GM19397 (cell line): ENCODE measurements around the gene RYR2.
"Not testable (repeated sequence)": the region's sequence is repeated elsewhere in the genome, so short reads cannot be mapped to it uniquely, and the experiment has no call there.

Experiments used
- ATAC-seq: cut with Tn5 transposase; IDR thresholded peaks from one replicate; pipeline ENCODE4 v1.9.1; 2021; ENCODE audit warnings: mild to moderate bottlenecking, moderate library complexity; ENCODE audit not compliant: unreplicated experiment

RYR2 gene

DNA sequence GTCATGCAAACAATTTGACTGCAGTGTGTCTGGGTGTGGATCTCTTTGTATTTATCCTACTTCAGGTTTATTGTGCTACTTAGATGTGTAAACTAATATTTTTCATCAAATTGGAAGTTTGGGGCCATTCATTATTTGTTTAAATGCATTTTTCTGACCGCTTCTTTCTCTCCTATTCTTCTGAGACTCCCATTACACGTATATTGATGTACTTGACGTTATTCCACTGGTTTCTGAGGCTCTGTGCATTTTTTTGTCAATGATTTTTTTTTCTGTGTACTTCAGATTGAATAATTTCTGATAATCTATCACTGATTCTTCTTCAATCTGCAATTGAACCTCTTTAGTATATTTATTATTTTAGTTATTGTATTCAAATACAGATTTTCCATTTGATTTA lies 276.8 kb downstream of the RYR2 start:
- no peak for ATAC-seq

DNA sequence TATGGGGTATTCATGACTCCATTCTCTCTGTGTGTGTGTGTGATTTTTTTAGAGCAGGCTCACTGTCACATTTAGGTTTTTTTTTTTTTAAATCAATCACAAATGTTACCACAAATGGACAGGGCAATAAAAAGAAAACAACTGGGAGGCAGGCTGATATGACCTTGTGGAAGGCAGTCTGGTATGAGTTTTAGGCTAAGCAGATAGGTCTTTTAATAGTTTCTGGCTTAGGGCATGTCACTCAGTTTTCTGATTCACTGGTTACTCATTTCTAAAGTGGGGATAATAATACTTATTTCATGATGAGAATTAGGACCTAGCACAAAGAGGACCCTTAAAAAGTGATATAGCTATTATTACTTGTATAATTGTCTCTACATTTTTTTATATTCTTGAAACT lies 278.9 kb downstream of the RYR2 start:
- ATAC-seq, result no peak

DNA sequence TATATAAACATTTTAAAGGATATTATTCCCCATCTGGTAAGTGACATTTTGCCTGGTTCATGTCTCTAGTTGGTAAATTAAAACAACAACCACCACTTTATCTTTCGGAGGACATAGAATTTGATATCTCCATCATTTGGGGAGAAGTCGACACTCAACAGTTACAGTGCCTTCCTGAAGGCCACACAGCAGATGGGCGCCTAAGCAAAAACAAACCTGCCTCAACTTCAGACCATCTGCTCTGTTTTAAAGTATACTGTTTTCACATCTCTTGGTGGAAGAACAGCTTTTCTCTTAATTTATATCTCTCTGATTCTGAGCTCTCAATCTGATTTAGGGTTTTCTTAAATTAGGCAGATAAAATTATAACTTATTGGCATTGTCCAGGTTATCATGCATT lies 282.2 kb downstream of the RYR2 start:
- ATAC-seq, result no peak

DNA sequence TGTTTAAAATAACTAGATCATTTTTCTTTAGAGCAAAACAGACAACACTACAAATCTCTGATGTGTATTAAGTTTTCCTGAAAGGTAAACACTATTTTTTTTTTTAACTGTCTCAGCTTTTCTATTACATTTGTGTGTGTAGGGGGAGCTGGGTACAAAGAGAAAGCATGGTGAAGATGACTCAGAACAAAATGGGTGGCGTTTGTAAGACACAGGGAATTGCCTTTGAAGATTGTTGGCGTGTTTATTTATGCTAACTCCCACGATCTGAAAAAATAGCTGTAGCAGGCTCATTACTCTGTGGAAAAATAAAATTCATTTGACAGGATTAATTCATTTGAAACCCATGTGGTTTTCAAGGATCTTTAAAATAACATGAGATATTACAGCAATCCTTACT lies 285.1 kb downstream of the RYR2 start:
- no peak for ATAC-seq

DNA sequence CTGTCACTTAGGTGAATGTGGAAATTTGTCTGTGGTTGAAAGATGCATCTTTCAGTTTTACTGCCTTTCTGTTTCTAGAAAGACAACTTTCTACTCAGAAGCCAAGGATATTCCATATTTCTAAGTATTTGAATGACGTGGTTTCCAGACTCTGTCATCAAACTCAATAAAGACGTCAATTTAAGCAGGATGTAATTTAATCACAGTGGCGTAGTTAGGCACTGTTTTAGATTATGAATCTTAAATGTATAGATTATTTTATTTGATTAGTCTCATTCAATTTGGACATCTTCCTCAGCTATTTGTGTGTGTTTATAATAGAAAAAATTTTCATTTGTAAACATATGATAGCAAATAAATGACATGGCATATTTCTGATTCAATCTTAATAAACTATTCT lies 298.9 kb downstream of the RYR2 start:
- ATAC-seq, result no peak

DNA sequence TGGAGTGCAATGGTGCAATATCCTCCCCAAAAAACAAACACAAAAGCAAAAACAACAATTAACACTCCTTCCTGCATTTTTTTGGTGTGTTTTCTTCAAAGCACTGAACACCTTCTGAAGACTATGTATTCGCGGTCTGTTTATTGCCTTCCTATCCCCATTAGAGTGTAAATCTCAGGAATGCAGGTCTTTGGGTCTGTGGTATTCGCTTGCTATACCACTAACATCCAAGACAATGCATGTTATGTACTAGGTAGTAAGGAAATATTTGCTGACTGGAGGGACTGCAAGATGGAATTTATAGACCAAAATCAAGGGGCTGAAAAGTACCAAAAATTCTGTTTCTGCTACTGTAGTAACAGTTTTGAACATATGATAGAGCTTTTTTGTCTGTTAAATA lies 299.4 kb downstream of the RYR2 start:
- no peak for ATAC-seq

DNA sequence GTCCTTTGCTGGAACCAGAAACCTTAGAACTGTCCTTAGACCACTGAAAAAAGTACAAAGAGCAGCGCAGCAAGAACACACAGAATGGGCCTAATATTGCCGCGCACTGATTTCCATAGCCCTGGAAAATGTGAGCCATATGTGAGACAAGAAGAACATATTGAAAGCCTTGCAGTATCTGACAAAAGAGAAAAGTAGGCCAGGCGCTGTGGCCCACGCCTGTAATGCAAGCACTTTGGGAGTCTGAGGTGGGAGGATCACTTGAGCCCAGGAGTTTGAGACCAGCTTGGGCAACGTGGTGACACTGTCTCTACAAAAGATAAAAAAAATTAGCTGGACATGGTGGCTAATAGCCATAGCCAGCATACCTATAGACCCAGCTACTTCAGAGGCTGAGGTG lies 300.7 kb downstream of the RYR2 start:
- ATAC-seq, result no peak

DNA sequence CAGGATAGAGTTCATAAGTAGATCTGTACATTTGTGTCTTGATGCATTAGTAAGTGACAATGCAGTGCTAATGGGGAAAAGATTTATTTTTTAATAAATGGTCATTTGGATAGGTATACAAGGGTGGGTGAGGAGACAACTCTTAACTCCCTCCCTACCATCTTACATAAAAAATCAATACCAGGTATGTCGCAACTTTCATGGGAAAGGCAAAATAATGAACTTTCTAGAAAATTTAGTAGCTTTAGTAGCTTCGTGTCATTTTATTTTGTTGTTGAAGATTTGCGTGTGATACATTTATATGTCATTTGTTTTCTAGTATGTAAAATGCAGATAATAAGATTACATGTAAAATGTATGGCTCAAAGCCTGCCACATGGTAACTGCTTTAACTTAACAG lies 310.8 kb downstream of the RYR2 start:
- ATAC-seq, result no peak

DNA sequence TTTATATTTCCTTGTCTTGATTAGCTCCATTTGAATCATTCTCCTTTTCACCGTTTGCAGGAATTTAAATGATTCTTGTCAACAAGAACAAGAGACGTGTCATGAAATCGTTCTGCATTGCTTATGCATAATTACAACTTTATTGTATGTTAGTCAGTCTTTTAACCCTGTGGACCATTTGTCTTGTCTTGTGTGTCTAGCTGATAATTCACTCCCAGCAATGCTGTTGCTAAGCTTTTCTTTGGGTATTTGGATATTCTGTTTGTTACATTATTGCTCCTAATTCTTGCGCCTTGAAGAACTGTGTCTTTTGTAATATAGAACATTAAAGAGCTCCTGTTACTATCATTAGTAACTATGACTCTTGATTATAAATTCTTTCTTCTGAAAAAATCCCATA lies 311.9 kb downstream of the RYR2 start:
- no peak for ATAC-seq

DNA sequence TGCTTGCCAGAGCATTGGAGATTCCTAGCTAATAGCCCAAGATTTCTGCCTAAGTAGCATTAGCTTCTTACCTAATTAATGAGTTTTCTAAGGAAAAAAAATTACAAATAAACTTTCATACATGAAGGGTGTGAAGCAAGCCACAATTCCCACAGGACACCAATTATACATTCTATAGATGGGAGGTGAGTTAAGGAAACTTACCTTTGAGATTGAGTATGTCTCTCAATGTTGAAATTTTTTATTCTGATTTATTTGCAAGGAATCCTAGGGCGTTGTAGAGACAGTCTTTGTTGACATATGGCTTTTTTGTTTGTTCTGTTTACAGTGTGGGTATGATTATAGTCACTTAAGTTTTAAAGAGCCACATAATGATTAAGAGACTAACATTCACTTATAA lies 313.0 kb downstream of the RYR2 start:
- no peak for ATAC-seq

DNA sequence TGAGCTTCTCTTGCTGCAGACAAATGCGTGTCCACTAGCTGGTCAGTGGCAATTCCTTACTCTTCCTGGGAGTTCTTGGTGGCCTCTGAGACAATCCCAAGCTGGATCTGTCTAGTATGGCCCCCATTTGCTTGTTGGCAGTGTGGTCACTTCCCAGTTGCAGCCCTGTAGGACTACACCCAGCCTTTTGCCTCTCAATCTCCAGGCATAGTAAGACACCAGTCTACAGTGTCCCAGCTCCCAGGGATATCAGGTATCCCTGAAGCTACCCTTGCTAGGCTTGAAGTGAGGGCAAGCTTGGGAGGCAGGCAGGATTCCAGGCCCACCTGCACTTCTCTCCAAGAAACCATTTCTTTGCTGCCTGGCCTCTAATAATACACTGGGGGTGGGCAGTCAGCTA lies 316.6 kb downstream of the RYR2 start:
- ATAC-seq, result no peak

DNA sequence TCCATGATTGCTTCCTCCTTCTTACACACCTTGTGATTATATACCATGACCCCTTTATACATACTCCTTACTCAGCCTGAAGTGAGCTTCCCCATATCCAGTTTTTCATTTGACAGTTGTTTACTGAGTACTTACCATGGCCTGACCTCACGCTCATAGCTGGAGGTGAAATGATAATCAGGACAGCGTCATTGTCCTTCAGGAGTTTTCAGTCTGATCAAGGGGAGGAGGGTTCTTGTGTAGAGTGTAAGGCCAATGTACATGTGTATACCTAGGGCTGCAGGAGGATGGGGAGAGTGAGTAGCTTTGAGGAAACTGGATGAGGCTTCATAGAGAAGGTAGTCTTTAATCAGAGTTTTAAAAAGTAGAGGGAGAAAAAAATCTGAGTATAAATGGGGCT lies 325.8 kb downstream of the RYR2 start:
- no peak for ATAC-seq

DNA sequence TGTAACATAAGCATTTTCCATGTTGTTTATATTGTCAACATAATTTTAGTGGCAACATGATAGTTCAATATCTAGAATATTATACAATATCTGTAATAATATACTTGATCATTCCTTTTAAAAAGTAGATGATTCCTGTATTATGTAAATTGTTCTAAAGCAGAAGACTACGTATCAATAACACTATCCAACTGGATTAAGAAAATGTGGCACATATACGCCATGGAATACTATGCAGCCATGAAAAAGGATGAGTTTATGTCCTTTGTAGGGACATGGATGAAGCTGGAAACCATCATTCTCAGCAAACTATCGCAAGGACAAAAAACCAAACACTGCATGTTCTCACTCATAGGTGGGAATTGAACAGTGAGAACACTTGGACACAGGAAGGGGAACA lies 329.5 kb downstream of the RYR2 start:
- ATAC-seq, result not testable (repeated sequence)

DNA sequence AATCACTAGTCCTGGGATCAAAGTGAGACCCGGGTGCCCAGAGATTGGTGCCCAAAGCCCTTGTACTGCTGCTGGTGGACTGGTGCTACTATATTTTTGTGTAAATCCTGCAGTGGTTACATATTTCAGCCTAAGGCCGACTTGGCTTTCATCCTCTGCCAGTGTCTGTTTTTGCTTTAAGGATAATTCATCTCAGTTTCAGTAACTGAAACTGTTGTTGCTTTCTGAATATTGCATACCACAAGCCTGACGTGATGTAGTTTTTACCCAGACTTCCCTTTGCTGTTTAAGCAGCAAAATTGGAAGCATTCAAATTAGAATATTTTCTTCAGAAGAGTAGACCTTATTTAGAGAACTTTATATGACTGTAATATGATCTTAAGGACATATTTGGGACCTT lies 341.8 kb downstream of the RYR2 start:
- no peak for ATAC-seq

DNA sequence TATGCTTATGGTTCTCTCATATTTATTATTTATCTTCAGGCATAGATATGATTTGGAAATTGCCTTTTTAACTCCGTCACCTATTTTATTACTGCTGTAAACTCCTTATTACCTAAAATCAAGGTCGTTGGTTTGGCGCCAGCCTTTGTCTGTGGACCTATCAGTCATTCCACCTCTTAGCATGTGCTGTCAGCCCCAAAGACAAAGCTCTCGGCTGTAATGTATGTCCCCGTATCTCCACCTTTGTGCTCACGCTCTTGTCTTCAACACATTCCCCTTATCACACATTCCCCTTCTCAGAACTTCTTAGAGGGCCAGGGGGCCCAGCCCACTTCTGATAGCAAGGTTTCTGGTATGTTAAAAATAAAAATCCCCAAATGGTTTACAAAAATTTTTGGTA lies 342.2 kb downstream of the RYR2 start:
- ATAC-seq, result no peak

DNA sequence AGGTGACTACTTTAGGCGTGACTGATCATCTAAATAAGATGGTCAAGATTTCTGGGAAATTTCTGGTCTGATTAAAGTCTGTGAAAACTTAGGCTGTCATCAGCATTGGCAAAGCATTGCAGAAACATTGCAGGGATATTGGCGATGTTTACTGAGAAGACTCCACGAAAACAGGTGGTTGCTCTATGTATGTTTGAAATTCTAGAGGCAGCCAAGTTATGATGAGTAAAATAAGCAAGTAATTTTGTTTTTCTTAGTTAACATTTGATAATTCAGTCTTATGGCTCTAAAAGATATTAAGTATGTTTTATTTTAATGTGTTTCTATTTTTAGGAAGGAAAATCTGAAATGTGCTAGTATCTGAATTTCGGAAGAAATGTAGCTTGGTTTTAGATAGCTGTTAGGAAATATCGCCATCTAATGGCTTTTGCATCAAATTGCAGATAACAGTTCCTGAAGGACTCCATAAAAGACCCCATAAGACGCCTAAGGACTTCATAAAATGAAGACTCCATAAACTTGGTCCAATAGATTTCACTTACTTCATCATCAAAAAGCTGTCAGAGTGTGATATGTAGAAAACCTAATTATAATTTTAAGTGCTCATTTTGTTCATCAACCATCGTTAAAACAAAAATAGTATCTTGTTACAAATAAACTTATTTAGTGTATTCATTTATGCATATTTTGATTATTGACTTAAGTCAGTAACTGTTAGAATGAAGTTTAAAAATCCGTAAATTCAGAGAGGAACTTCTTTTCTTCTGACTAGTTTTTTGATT lies 344.6 kb downstream of the RYR2 start:
- no peak for ATAC-seq

DNA sequence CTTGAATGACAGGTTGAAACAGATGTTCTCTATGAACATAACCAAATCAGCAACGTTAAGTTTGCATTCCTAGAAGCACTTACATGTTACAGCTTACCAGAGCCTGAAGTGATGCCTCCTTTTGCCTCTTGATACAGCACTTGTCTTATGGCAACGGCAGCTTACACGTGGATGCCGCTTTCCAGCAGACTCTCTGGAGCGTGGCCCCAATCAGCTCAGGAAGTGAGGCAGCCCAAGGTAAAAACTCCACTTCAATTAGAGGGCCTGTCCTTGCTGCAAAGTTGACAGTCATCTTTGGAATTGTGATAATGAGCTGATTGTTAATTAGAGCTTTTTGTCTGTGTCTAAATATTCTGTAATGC lies 345.1 kb downstream of the RYR2 start:
- ATAC-seq, result no peak

DNA sequence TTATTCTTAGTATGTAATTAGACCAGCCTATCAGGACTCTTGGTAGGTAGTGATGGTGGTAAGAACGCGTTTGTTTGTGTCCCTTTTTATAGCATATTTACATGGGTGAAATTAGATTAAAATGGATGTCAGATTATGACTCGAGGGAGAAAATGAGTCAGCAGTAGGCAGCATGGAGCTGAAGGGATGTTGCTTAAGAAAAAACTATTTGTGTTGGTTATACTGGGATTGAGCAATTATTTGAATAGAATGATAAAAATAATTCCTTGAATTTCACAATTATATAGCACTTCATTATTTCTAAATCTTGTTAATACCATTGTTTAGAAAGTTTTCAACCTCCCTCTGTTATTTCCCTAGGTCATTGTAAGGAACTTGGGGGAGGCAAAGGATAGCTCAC lies 348.8 kb downstream of the RYR2 start:
- ATAC-seq, result no peak

DNA sequence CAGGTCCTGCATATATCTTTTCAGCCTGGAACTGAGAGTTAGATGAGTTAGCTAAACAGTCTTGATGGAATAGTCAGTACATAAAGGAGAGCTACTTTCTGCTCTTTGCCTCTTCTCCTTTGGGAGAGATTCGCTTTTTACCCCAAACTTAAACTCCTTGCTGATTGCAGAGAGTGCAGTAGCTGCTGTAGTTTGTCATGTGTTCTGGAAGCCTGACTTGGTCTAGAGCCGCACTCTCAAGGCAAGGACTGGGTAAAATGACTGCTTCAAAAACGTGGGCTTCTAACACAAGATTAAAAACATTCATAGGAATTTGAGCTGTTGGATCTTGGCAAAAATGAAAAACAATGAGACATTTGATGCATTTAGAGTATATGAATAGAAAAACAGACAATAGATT lies 351.6 kb downstream of the RYR2 start:
- no peak for ATAC-seq

DNA sequence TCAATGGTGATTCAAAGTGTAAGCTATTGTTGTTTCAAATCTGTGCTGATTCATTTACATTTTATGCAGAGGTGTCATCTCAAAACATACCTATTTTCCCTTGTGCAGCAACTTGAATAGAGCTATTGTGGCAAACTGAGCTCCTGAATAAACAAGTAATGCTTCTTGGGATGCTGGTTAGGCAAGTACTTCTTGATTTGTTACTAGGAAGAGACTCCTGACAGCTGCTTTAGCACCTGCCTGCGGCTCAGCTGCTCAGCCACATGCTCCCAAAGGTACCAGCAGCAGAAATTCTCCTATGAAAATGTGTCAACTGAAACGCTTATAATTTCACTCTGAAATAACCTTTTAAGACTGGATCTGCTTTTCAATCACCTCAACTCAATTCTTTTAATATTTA lies 352.3 kb downstream of the RYR2 start:
- ATAC-seq, result no peak

DNA sequence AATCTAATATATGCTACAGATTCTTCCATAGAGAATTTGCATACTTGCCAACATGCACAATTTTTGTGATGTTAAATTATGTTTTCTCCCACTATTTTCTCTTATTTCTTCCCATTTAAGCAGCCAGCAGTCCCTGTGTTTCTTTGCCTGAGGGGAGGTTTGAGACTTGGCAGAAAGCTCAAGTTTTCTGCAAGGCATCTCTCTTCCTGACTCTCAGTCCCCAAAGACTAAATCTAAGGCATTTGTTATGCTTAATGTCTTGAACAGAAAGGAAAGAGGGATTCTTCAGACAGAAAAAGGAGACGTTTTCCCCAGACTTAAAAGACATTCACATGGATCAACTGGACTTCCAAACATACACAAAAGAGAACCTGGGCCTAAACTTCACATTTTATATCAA lies 354.4 kb downstream of the RYR2 start:
- ATAC-seq, result no peak

DNA sequence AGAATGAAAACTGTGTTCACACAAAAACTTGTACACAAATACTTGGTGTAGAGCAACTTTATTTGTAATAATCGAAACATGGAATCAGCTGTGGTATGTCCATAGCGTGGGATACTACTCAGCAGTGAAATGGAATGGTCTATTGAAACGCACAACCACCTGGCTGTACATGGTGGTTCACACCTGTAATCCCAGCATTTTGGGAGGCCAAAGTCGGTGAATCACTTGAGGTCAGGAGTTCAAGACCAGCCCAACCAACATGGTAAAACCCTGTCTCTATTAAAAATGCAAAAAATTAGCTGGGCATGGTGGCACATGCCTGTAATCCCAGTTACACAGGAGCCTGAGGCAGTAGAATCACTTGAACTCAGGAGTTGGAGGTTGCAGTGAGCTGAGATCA lies 356.8 kb downstream of the RYR2 start:
- no peak for ATAC-seq

DNA sequence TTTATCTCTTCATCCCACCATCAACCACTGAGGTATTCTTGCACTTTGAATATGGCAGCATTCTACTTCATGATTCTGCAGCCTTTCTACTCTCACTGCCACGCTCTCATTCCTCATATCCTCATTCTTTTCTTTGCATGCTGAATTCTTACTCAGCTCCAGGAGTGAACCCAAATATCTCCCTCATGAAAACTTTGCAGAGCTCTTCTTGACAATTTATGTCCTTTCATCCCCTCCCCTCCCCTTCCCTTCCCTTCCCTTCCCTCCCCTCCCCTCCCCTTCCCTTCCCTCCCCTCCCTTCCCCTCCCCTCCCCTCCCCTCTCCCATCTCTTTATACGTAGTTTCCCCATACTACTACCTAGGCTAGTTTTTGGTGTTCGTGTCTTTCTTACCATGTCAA lies 363.9 kb downstream of the RYR2 start:
- ATAC-seq, result no peak
